Measurements from ENCODE around the gene VSNL1. TPM values are rescaled to one million over a fixed set of nuclear protein-coding genes. Genes with fewer than 3 reads are reported as not detected.

Gene VSNL1
- total RNA-seq, 1 donor = 0.36 TPM

DNA sequence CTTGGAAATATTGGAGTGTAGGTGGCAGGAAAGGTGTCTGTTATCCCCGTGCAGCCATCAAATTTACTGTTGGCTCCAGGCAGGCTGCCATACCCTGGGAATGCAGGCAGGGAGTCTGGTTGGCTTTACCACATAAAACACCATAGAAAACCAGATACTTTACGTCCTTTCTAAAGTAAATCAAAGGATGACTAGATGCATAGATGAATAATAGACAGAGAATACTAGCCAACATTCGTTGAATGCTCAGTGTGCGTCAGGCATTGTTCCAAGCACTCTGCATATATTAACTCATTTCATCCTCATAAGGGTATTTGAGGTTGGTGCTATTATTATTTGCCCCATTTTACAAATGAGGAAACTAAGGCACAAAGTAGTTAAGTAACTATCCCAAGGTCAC is 65.2 kb downstream of the VSNL1 start:
- Histone ChIP-seq H3K36me3 (ENCODE audit: insufficient read depth, low read length) (no peaks in the 10 kb centered on the region), H3K4me2 (ENCODE audit: insufficient read depth, low read length) (no peak overlapping the region), H4K20me1 (ENCODE audit: insufficient read depth, low read length) (no peaks in the 10 kb centered on the region), H3K4me3 (ENCODE audit: insufficient read depth, low read length) (no peak overlapping the region), H3K27ac (ENCODE audit: low read depth, low read length) (no peak overlapping the region), H3K79me2 (ENCODE audit: insufficient read depth, low read length) (no peaks in the 10 kb centered on the region), H2AFZ (ENCODE audit: low read length) (no peak overlapping the region), H3K4me1 (ENCODE audit: insufficient read depth, low read length) (peaks cover 2% of the 10 kb centered on the region), H3K9me3 (ENCODE audit: low read depth, low read length) (no peaks in the 10 kb centered on the region), H3K27me3 (ENCODE audit: insufficient read depth, low read length) (peaks cover 4% of the 10 kb centered on the region)
- TF ChIP-seq, protein P1, sequence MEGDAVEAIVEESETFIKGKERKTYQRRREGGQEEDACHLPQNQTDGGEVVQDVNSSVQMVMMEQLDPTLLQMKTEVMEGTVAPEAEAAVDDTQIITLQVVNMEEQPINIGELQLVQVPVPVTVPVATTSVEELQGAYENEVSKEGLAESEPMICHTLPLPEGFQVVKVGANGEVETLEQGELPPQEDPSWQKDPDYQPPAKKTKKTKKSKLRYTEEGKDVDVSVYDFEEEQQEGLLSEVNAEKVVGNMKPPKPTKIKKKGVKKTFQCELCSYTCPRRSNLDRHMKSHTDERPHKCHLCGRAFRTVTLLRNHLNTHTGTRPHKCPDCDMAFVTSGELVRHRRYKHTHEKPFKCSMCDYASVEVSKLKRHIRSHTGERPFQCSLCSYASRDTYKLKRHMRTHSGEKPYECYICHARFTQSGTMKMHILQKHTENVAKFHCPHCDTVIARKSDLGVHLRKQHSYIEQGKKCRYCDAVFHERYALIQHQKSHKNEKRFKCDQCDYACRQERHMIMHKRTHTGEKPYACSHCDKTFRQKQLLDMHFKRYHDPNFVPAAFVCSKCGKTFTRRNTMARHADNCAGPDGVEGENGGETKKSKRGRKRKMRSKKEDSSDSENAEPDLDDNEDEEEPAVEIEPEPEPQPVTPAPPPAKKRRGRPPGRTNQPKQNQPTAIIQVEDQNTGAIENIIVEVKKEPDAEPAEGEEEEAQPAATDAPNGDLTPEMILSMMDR (IDR thresholded peaks at IDR 0.05; ENCODE audit: extremely low read depth, low read depth, low read length) = no peak
- DNase-seq (ENCODE audit: insufficient read length, low spot score, missing footprints) = no peak

DNA sequence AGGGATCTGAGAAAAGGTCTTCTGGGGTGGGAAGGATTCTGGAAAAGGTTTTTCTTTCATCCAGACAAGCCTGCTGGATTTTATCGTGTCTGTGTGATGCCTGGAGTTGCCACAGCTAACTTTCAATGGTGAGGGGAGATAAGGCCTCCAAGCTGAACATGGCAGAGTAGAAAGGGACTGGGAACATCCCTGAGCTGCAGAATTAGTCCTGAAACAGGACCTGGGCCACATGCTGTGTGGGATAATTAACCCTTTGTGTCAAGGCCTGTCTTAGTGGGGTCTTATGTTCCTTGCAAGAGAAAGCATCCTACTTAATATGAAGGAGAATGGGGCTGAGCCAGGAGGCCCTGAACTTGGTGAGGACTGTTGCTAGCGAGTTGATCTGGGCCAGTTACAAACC is 66.4 kb downstream of the VSNL1 start:
- H3K36me3 ChIP-seq (ENCODE audit: insufficient read depth, low read length) = no peaks in the 10 kb centered on the region
- H3K9me3 ChIP-seq (ENCODE audit: low read depth, low read length) = no peaks in the 10 kb centered on the region
- no peak overlapping the region for H3K4me3 ChIP-seq (ENCODE audit: insufficient read depth, low read length)
- peaks cover 2% of the 10 kb centered on the region for H3K4me1 ChIP-seq (ENCODE audit: insufficient read depth, low read length)
- H4K20me1 ChIP-seq (ENCODE audit: insufficient read depth, low read length) = no peaks in the 10 kb centered on the region
- DNase-seq (ENCODE audit: insufficient read length, low spot score, missing footprints) = no peak
- H3K27me3 ChIP-seq (ENCODE audit: insufficient read depth, low read length) = peaks cover 4% of the 10 kb centered on the region
- TF ChIP-seq, protein P1 (IDR thresholded peaks at IDR 0.05; ENCODE audit: extremely low read depth, low read depth, low read length) = no peak
- H3K27ac ChIP-seq (ENCODE audit: low read depth, low read length) = no peak overlapping the region
- no peak overlapping the region for H3K4me2 ChIP-seq (ENCODE audit: insufficient read depth, low read length)
- no peak overlapping the region for H2AFZ ChIP-seq (ENCODE audit: low read length)
- no peaks in the 10 kb centered on the region for H3K79me2 ChIP-seq (ENCODE audit: insufficient read depth, low read length)

DNA sequence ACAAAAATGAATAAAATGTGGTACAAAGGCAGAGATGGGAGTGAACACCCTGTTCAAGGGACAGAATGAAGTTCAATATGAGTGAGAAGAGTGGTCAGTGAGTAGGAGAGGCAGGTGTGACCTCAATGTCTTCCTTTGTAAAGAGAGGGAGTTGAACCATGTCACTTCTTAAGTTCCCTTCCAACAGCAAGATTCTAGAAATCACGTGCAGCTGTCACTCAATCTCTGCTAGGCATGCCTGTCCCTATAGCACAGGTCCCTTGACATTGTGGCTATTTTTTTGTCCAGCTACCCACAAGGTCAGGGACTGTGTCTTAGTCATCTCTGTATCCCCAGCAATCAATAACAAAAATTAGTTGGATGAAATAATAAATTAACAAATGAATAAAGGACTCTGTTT is 66.9 kb downstream of the VSNL1 start:
- Histone ChIP-seq H3K9me3 (ENCODE audit: low read depth, low read length) (no peaks in the 10 kb centered on the region), H3K79me2 (ENCODE audit: insufficient read depth, low read length) (no peaks in the 10 kb centered on the region), H3K27ac (ENCODE audit: low read depth, low read length) (no peak overlapping the region), H3K4me2 (ENCODE audit: insufficient read depth, low read length) (no peak overlapping the region), H3K27me3 (ENCODE audit: insufficient read depth, low read length) (no peaks in the 10 kb centered on the region), H2AFZ (ENCODE audit: low read length) (no peak overlapping the region), H3K4me3 (ENCODE audit: insufficient read depth, low read length) (no peak overlapping the region), H3K4me1 (ENCODE audit: insufficient read depth, low read length) (peaks cover 2% of the 10 kb centered on the region), H4K20me1 (ENCODE audit: insufficient read depth, low read length) (no peaks in the 10 kb centered on the region), H3K36me3 (ENCODE audit: insufficient read depth, low read length) (no peaks in the 10 kb centered on the region)
- DNase-seq (ENCODE audit: insufficient read length, low spot score, missing footprints) = no peak
- TF ChIP-seq, protein P1 (IDR thresholded peaks at IDR 0.05; ENCODE audit: extremely low read depth, low read depth, low read length) = no peak

- TF ChIP-seq, protein P1 (IDR thresholded peaks at IDR 0.05; ENCODE audit: extremely low read depth, low read depth, low read length) = no peak
- Histone ChIP-seq H3K27me3 (ENCODE audit: insufficient read depth, low read length) (no peaks in the 10 kb centered on the region), H2AFZ (ENCODE audit: low read length) (no peak overlapping the region), H3K36me3 (ENCODE audit: insufficient read depth, low read length) (no peaks in the 10 kb centered on the region), H3K9me3 (ENCODE audit: low read depth, low read length) (no peaks in the 10 kb centered on the region), H3K4me3 (ENCODE audit: insufficient read depth, low read length) (no peak overlapping the region), H3K27ac (ENCODE audit: low read depth, low read length) (no peak overlapping the region), H3K79me2 (ENCODE audit: insufficient read depth, low read length) (no peaks in the 10 kb centered on the region), H3K4me2 (ENCODE audit: insufficient read depth, low read length) (no peak overlapping the region), H4K20me1 (ENCODE audit: insufficient read depth, low read length) (no peaks in the 10 kb centered on the region), H3K4me1 (ENCODE audit: insufficient read depth, low read length) (peaks cover 2% of the 10 kb centered on the region)
- no peak for DNase-seq (ENCODE audit: insufficient read length, low spot score, missing footprints)
These were observed 67.8 kb downstream of the VSNL1 start for GRCh38 chr2:17608251-17608650.

Data from osteoblast (primary cell).